ENCODE results near the gene KLHL29. TPM values are rescaled to one million over a fixed set of nuclear protein-coding genes. Genes with fewer than 3 reads are reported as not detected.

Gene KLHL29
- total RNA-seq, 1 donor: 1.0 TPM

DNA sequence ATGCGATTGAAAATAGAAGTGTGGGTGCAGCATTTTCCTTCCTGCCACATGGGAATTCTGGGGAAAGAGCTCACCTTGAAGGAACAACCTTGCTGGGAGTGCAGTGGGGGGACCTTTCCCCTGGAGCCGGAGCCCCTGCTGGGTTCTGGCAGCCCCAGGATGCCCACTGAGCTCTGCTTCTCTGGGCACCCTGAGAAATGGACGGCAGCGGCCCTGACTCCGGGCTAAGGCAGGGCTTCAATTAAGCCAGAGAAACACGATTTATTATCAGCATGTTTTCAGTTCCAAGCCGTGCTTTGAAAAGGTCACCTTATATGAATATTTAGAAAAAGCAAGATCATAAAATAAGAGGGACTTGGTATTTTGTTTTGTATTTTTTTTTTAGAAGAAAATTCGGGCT lies 68.5 kb downstream of the KLHL29 start:
- peaks cover 21% of the 10 kb centered on the region for H3K4me1 ChIP-seq (ENCODE audit: insufficient read depth, low read length)
- no peaks in the 10 kb centered on the region for H3K9me3 ChIP-seq (ENCODE audit: low read depth, low read length)
- no peak overlapping the region for H3K4me3 ChIP-seq (ENCODE audit: low read length)
- H3K27me3 ChIP-seq (ENCODE audit: insufficient read depth, low read length): peaks cover 20% of the 10 kb centered on the region

DNA sequence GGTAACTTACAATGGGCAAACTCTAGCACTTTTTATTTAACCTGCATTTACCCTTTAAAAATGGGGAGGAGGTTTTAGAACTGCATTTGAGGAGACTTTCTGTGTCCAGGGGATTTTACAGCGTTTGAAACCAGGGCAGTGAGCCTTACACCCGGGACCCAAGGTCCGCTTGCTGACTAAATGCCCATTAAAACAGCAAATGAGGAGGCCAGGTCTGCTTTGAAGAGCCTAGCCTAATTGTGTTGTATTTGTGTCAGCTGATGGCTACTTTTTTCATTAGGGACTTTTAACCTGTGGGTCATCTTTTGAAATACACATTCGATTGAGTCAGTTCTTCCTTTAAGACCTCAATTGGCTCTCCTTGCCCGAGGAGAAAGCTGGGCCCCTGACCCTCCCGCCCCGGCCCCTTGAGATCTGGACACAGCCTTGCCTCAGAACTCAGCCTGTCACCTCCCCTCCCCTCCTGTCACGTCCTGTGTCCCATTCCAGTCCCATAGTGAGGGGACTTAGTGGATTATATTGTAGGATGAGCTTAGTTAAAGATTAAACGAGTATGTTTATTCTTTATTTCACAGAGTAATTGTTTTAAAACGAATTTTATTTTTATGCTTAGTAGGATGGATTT lies 69.0 kb downstream of the KLHL29 start:
- H3K9me3 ChIP-seq (ENCODE audit: low read depth, low read length): no peaks in the 10 kb centered on the region
- no peak overlapping the region for H3K4me3 ChIP-seq (ENCODE audit: low read length)
- peaks cover 21% of the 10 kb centered on the region for H3K4me1 ChIP-seq (ENCODE audit: insufficient read depth, low read length)
- peaks cover 23% of the 10 kb centered on the region for H3K27me3 ChIP-seq (ENCODE audit: insufficient read depth, low read length)

DNA sequence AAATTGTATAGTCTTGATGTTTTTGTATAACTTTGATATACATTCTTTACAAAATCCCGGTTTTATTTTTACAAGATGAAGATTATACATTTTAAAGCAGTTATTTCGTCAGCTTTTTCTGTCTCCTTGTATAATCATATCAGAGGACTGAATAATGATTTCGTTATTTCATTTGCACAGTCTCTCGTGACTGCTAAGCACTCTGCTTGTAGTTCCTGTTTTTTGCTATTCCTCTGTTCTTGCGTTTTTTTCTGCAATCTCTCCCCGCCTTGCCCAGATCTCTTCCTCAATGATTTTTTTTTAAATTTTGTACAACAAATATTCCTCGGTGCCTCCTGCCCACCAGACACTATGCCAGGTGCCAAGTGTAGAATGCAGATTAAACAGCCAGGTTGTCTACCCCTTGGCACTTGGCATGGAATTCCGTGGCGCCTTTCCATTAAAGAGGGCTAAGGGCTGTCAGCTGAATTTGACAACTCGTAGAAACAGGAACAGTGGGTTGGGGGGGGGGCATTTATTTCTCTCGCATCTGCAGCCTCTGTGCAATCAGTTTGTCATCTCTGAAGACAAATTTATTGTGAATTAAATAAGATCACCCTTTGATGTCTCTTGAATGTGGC lies 69.6 kb downstream of the KLHL29 start:
- Histone ChIP-seq H3K4me1 (ENCODE audit: insufficient read depth, low read length) (peaks cover 21% of the 10 kb centered on the region), H3K4me3 (ENCODE audit: low read length) (no peak overlapping the region), H3K27me3 (ENCODE audit: insufficient read depth, low read length) (peaks cover 23% of the 10 kb centered on the region), H3K9me3 (ENCODE audit: low read depth, low read length) (no peaks in the 10 kb centered on the region)

DNA sequence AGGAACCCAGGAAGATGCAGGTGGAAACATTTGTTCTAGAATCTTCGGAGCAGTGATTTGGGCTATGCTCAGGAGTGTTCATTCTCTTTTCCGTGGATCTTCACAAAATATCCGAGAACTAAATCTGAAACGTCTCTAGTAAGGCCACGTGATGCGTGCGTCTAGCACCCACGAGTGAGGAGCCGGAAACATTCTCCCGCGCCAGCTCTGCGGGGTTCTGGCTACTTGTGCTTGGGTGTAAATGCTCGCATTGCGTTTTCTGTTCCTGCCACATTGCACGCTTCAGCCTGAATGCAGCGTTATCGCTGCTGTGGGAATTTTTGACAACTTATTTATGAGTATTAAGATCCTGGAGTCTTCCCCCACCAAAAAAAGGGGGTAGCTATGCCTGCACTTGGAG lies 71.4 kb downstream of the KLHL29 start:
- peaks cover 21% of the 10 kb centered on the region for H3K4me1 ChIP-seq (ENCODE audit: insufficient read depth, low read length)
- H3K27me3 ChIP-seq (ENCODE audit: insufficient read depth, low read length): peaks cover 23% of the 10 kb centered on the region
- H3K4me3 ChIP-seq (ENCODE audit: low read length): no peak overlapping the region
- H3K9me3 ChIP-seq (ENCODE audit: low read depth, low read length): no peaks in the 10 kb centered on the region

DNA sequence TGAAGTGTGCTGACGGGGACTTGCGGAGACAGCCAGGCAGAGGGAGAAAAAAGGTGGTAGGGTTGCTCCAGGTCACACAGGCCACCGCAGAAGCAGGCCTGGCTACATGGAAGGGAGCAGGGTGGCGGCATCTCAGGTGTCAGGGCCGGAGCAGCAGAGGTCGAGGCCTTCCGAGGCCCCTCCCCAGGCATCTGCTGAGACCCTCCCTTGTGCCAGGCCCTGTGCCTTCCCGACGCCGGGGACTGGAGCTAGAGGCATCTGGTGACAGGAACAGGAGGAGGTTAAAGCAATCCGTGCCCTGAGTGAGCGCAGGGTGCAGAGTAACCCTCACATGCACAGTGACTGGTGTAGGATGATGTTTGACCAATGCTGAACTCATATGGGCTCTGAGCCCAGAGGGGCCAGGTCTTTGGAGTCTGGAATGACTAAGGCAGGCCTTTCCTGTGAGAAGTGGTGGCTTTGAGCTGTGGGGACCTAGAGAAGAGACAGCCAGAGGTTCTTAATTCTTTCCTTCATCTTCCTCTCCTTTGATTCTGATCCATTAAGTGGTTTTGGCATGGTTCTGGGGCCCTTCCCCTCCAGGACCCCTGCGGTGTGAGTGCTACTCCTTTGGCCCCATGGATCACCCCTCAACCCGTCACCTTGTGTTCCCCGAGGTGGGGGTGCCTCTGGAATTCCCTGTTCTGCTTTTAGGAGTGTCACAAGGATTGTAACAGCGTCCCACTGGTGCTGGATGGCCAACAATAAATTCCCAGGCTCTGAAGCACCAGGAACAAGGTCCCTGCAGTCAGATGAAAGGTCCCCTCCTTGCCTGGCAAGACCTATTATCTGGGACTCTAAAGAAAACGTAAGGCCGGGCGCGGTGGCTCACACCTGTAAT lies 72.1 kb downstream of the KLHL29 start:
- Histone ChIP-seq H3K27me3 (ENCODE audit: insufficient read depth, low read length) (peaks cover 22% of the 10 kb centered on the region), H3K4me1 (ENCODE audit: insufficient read depth, low read length) (peaks cover 21% of the 10 kb centered on the region), H3K9me3 (ENCODE audit: low read depth, low read length) (no peaks in the 10 kb centered on the region), H3K4me3 (ENCODE audit: low read length) (no peak overlapping the region)

DNA sequence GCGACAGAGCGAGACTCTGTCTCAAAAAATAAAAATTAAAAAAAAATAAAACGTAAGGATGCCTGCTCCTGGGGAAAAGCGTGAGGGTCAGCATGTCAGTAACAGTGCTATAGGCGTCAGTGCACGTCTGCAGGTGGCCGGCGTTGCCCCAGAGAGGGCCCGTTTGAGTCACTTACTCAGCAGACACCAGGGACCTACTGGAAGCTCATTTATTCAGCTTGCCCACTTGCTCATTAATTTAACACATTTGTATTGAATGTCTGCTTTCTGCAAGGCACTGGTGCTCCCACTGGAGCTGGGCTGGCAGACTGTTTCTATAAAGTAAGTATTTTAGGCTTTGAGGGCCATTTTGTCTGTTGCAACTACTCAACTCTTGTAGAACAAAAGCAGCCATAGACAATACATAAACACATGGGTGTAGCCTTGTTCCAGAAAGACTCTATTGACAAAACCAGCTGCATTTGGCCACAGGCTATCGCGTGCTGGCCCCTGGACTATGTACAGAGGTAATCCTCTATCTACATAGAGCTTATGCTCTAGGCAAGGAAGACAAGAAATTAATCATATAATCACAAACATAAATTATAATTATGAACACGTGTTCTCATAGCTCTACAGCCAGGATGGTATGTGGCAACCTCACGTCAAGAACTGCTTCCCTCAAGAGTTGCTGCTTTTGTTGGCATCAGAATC lies 73.2 kb downstream of the KLHL29 start:
- Histone ChIP-seq H3K9me3 (ENCODE audit: low read depth, low read length) (no peaks in the 10 kb centered on the region), H3K27me3 (ENCODE audit: insufficient read depth, low read length) (peaks cover 19% of the 10 kb centered on the region), H3K4me3 (ENCODE audit: low read length) (no peak overlapping the region), H3K4me1 (ENCODE audit: insufficient read depth, low read length) (peaks cover 14% of the 10 kb centered on the region)

DNA sequence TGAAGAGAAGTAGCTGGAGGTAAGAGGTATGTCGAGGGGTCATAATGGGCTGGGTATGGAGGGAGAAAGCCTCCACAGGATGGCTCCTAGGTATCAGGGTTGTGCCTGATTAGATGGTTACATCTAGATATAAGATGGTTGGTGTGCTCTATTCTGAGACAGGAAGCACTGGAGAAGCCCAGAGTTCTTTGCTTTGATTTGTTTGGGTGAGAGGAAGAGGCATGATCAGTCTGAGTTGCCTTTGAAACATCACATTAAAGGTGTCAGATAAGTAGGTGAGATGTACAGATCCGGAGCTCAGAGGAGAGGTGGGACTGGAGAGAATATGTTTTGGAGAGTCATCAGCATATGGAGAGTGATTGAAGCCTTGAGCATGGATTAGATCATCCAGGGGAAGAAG lies 74.1 kb downstream of the KLHL29 start:
- H3K4me1 ChIP-seq (ENCODE audit: insufficient read depth, low read length): peaks cover 5% of the 10 kb centered on the region
- H3K4me3 ChIP-seq (ENCODE audit: low read length): no peak overlapping the region
- no peaks in the 10 kb centered on the region for H3K9me3 ChIP-seq (ENCODE audit: low read depth, low read length)
- peaks cover 20% of the 10 kb centered on the region for H3K27me3 ChIP-seq (ENCODE audit: insufficient read depth, low read length)

DNA sequence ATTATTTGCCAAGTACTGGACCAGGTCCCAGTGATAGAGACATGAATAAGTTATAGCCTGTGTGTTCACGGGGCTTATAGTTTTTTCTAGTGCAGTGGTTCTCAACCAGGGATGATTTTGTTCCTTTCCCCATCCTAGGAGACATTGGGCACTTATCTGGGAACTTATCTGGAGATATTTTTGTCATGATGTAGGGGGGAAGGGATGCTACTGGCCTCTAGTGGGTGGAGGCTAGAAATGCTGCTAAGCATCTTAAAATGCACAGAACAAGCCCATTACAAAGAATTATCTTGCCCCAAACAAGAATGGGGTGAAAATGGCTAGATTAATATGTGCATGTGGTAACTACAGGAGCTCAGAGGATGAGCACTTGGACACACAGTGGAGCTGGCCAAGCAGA lies 75.2 kb downstream of the KLHL29 start:
- no peak overlapping the region for H3K4me3 ChIP-seq (ENCODE audit: low read length)
- peaks cover 13% of the 10 kb centered on the region for H3K27me3 ChIP-seq (ENCODE audit: insufficient read depth, low read length)
- H3K9me3 ChIP-seq (ENCODE audit: low read depth, low read length): no peaks in the 10 kb centered on the region
- no peaks in the 10 kb centered on the region for H3K4me1 ChIP-seq (ENCODE audit: insufficient read depth, low read length)

DNA sequence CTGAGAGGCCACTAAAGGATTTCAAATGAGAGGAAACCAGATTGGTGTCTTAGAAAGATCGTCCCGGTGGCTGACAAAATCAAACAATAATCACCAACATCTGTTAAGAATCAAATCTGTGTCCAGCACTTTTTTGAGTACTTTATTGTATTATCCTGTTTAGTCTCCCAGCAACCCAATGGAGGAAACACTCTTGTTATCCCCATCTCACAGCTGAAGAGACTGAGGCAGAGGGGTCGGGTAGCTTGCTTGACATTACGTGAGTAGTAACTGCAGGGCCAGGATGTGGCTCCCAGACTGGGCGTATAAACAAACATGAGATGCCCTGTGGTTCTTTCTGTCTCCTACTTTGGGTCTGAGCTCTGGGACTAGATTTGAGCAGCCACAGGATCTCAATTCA lies 76.0 kb downstream of the KLHL29 start:
- no peaks in the 10 kb centered on the region for H3K4me1 ChIP-seq (ENCODE audit: insufficient read depth, low read length)
- no peak overlapping the region for H3K4me3 ChIP-seq (ENCODE audit: low read length)
- no peaks in the 10 kb centered on the region for H3K9me3 ChIP-seq (ENCODE audit: low read depth, low read length)
- H3K27me3 ChIP-seq (ENCODE audit: insufficient read depth, low read length): peaks cover 11% of the 10 kb centered on the region

DNA sequence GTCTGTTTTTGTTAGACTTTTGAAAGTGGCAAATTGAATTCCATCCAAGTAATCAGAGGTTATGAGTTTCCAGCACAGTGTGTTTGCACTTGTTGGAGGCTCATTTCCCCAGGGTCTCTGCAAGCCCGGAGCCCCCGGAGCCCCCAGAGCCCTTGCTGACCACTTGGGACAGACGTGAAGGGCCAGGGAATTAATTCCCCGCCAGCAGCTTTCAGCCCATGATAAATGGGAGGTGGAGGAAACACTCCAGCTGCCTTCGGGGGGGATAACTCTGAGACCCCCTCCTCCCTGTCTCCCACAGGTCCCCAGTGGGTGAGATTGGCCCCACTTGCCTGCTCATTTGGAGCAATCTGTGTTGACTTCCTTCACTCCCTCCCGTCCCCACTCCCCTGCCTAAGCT lies 79.2 kb downstream of the KLHL29 start:
- no peaks in the 10 kb centered on the region for H3K4me1 ChIP-seq (ENCODE audit: insufficient read depth, low read length)
- no peaks in the 10 kb centered on the region for H3K9me3 ChIP-seq (ENCODE audit: low read depth, low read length)

DNA sequence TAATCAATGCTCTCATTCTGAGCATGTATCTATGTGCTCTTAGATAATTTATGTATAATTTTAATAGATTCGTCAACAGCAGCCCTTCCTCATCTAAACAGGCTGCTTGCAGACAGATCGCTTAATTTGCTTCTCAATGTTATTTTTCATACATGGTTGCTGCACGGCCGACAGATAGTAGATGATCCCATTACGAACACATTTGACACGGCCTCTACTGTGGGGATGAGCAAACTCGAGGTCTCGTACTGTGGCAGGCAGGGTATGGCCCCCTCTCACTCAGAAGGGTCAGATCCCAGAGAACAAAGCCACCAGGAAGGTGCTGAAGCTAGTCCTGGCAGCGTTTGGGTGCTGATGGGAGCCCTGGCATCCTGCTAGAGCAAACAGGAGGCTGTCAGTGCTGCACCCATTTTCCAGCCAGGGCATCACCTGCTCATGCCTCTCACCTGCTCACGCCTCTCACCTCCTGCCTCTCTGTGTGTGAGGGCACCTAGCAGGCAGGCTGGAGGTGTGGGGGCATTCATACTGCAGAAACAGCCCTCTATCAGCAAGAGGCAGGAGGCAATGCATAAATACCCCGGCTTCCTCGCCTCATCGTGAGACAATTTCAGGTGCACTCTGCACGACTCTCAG lies 80.0 kb downstream of the KLHL29 start:
- peaks cover 6% of the 10 kb centered on the region for H3K27me3 ChIP-seq (ENCODE audit: insufficient read depth, low read length)
- no peaks in the 10 kb centered on the region for H3K9me3 ChIP-seq (ENCODE audit: low read depth, low read length)
- no peaks in the 10 kb centered on the region for H3K4me1 ChIP-seq (ENCODE audit: insufficient read depth, low read length)
- H3K4me3 ChIP-seq (ENCODE audit: low read length): no peak overlapping the region

More for the DNA sequence above, 79.2 kb downstream of the KLHL29 start:
- Histone ChIP-seq H3K27me3 (ENCODE audit: insufficient read depth, low read length) (peaks cover 6% of the 10 kb centered on the region), H3K4me3 (ENCODE audit: low read length) (no peak overlapping the region)

DNA sequence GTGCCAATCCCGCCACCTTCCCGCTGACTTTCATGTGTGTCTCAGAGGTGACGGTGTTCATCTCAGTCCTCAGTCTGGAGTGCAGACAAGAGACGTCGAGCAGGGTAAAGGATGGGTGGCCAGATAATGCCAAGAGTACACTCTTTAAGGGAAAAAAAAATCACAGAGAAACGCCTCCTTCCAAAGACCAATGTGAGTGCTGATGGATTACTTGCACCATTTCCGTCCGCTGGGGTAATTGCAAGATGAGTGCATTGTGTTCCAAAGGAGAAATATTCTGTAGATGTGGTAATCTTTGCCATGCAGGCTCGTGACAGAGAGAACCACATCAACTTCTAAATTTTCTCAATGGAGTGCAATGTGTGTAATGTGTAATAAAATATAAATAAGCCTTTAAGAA lies 81.0 kb downstream of the KLHL29 start:
- H3K27me3 ChIP-seq (ENCODE audit: insufficient read depth, low read length): peaks cover 6% of the 10 kb centered on the region
- no peaks in the 10 kb centered on the region for H3K9me3 ChIP-seq (ENCODE audit: low read depth, low read length)
- H3K4me1 ChIP-seq (ENCODE audit: insufficient read depth, low read length): no peaks in the 10 kb centered on the region
- H3K4me3 ChIP-seq (ENCODE audit: low read length): no peak overlapping the region

DNA sequence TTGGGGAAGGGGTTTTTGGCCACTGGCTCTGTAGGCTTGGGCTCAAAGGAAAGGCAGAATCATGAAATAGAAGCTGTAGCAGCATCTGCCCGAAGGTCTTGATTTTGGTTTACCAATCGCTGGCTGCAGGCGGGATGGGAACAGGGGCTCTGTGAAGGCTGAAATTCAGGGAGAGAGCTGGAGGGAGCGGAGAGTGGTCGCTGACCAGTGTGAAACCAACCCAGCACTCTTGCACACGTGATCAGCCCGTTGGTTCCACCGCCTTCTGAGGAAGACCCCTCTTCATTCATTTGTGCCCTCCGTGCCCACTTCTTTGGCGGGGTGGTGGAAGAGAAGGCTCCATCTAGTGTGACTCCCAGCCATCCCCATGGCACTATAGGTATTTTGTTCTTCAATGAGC lies 82.6 kb downstream of the KLHL29 start:
- H3K9me3 ChIP-seq (ENCODE audit: low read depth, low read length): no peaks in the 10 kb centered on the region
- peaks cover 6% of the 10 kb centered on the region for H3K27me3 ChIP-seq (ENCODE audit: insufficient read depth, low read length)
- no peak overlapping the region for H3K4me3 ChIP-seq (ENCODE audit: low read length)
- no peaks in the 10 kb centered on the region for H3K4me1 ChIP-seq (ENCODE audit: insufficient read depth, low read length)

DNA sequence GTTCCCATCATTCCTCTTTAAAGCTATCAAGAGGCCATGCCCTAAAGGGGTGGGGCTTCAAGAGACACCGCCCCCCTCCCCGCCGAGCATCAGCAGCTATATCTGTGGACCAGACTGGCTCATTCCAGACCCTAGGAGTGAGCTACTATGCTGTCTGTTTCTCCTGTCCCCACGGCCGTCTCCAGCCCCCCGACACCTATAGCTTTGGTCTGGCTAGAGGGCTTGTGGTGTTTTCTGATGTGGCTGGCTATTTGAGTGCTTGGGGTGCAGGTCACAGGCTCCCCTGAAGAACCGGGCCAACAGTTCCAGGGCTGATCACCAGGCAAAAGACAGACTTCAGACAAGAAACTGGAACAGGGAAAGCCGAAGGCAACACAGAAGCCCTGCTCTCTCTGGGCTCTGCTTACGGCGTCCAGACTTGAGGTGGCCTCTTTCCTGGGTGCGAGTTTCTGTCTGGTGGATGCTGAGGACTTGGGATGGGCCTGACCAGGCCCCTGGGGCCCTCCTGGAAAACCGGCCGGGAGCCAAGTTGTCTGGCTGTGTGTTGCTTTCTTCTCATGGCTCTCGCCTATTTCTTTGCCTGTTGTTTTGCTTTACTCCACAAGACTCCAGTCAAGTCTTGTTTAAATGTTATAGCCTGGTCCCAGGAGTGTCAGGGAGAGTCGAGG lies 83.6 kb downstream of the KLHL29 start:
- Histone ChIP-seq H3K27me3 (ENCODE audit: insufficient read depth, low read length) (peaks cover 4% of the 10 kb centered on the region), H3K9me3 (ENCODE audit: low read depth, low read length) (no peaks in the 10 kb centered on the region), H3K4me1 (ENCODE audit: insufficient read depth, low read length) (no peaks in the 10 kb centered on the region), H3K4me3 (ENCODE audit: low read length) (no peak overlapping the region)
